Measurements from ENCODE around the gene HSPBP1. TPM values are rescaled to one million over a fixed set of nuclear protein-coding genes. Genes with fewer than 3 reads are reported as not detected.

The HSPBP1 gene
- total RNA-seq, 1 donor from 2014 or later, result 37.8 TPM

DNA sequence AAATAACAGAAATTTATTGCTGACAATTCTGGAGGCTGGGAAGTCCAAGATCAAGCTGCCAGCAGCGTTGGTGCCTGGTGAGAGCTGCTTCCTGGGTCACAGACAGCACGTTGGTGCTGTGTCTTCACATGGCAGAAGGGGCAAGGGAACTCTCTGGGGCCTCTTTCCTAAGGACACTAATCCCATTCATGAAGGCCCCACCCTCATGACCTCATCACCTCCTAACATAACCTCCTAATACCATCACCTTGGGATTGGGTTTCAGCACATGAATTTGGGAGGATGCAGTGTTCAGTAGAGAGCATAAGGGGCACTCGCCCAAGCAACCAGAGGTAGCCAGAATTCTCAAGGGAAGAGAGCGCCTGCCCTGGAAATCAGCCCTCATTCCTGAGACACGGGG is 29.5 kb upstream of the HSPBP1 start:
- Mint-ChIP-seq H3K27me3 (no peaks in the 10 kb centered on the region), H3K36me3 (peaks cover 12% of the 10 kb centered on the region), H3K4me3 (no peak overlapping the region), H3K27ac (no peak overlapping the region), H3K9me3 (no peaks in the 10 kb centered on the region), H3K4me1 (ENCODE audit: unreplicated experiment) (peaks cover 7% of the 10 kb centered on the region)
- TF ChIP-seq, protein P1, sequence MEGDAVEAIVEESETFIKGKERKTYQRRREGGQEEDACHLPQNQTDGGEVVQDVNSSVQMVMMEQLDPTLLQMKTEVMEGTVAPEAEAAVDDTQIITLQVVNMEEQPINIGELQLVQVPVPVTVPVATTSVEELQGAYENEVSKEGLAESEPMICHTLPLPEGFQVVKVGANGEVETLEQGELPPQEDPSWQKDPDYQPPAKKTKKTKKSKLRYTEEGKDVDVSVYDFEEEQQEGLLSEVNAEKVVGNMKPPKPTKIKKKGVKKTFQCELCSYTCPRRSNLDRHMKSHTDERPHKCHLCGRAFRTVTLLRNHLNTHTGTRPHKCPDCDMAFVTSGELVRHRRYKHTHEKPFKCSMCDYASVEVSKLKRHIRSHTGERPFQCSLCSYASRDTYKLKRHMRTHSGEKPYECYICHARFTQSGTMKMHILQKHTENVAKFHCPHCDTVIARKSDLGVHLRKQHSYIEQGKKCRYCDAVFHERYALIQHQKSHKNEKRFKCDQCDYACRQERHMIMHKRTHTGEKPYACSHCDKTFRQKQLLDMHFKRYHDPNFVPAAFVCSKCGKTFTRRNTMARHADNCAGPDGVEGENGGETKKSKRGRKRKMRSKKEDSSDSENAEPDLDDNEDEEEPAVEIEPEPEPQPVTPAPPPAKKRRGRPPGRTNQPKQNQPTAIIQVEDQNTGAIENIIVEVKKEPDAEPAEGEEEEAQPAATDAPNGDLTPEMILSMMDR (conservative IDR thresholded peaks at IDR 0.05), result no peak
- DNase-seq (ENCODE audit: extremely low spot score, unreplicated experiment), result no peak

DNA sequence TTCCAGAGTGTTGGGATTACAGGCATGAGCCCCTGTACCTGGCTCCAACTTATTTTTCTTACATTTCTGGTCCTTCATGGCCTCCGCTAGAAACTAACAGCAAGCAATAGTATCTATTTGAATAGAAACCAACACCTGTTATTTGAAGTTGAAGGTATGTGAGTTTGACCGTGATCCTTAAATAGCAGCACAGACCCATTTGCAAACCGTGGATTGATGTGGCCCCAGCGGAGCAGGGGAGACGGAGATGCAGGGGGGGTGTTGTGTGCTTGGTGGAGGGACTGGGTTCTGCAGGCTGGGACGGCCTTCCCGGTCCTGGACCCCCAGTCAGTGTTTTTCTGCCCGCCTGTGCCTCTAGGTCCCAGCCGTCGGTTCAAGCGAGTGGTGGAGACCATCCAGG is 28.4 kb upstream of the HSPBP1 start:
- H3K36me3 Mint-ChIP-seq, result peaks cover 9% of the 10 kb centered on the region
- H3K4me1 Mint-ChIP-seq (ENCODE audit: unreplicated experiment), result peaks cover 3% of the 10 kb centered on the region
- H3K4me3 Mint-ChIP-seq, result no peak overlapping the region
- H3K27ac Mint-ChIP-seq, result no peak overlapping the region
- no peak for DNase-seq (ENCODE audit: extremely low spot score, unreplicated experiment)
- H3K27me3 Mint-ChIP-seq, result no peaks in the 10 kb centered on the region
- H3K9me3 Mint-ChIP-seq, result no peaks in the 10 kb centered on the region
- TF ChIP-seq, protein P1 (conservative IDR thresholded peaks at IDR 0.05), result no peak

DNA sequence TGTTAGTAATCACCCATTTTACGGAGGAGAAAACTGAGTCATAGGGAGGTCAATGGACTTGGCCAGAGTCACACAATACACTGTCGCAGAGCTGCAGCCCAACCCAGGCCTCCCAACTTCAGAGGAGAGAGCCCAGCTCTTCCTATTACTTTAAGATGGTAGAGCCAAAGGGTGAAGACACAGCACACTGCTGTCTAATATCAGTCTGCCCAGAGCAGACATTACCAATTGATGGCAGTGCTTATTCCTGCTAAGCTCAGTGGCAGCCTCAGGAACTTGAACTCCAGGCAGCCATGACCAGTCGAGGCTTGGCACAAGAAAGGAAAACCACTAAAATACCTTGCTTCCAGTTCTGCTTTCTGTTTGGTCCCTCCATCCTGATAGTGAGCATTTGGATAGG is 26.8 kb upstream of the HSPBP1 start:
- Mint-ChIP-seq H3K27me3 (no peaks in the 10 kb centered on the region), H3K9me3 (no peaks in the 10 kb centered on the region), H3K27ac (no peak overlapping the region), H3K4me3 (no peak overlapping the region), H3K4me1 (ENCODE audit: unreplicated experiment) (peaks cover 3% of the 10 kb centered on the region), H3K36me3 (peaks cover 12% of the 10 kb centered on the region)
- DNase-seq (ENCODE audit: extremely low spot score, unreplicated experiment), result no peak
- TF ChIP-seq, protein P1 (conservative IDR thresholded peaks at IDR 0.05), result no peak

DNA sequence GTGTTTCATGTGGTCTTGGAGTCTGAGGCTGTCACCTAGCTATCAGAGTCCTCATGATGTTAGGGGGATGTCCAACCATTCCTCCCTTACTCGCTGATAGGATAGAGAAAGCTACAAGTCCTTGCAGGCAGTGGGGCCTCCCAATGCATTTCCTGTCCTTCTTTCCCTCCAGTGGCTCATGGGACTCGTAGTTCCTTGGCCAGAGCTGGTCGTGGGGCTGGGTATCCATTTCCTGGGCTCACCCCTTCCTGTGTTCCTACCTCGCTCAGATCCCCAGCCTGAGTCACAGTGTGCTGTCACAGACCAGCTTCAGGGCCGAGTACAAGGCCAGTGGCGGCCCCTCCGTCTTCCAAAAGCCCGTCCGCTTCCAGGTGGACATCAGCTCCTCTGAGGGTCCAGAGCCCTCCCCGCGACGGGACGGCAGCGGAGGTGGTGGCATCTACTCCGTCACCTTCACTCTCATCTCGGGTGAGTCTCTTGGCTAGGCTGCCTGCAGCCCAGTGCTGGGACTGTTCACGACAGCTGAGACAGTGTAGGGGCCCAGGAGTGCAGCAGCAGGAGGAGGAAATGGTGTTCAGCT is 26.2 kb upstream of the HSPBP1 start:
- Mint-ChIP-seq H3K27me3 (no peaks in the 10 kb centered on the region), H3K36me3 (peaks cover 12% of the 10 kb centered on the region), H3K4me3 (no peak overlapping the region), H3K9me3 (no peaks in the 10 kb centered on the region), H3K4me1 (ENCODE audit: unreplicated experiment) (peaks cover 5% of the 10 kb centered on the region), H3K27ac (no peak overlapping the region)
- no peak for DNase-seq (ENCODE audit: extremely low spot score, unreplicated experiment)
- TF ChIP-seq, protein P1 (conservative IDR thresholded peaks at IDR 0.05), result no peak

DNA sequence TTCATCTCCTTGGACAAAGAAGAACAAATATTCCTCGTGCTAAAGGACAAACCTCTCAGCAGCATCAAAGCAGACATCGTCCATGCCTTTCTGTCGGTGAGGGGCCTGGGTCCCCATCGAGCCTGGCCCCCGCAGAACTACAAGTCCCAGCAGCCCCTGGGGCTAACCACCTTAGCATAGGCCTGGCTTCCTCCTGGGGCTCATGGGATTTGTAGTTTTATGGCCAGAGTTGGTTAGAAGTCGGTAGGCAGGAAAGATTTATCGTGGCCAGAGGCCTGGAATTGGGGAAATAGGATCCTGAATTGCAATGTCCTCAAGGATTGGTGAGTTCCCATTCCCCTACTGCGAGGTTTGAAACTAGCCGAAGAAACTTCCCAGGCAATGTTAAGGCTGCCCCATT is 25.6 kb upstream of the HSPBP1 start:
- TF ChIP-seq, protein P1 (conservative IDR thresholded peaks at IDR 0.05), result no peak
- Mint-ChIP-seq H3K4me3 (no peak overlapping the region), H3K27ac (no peak overlapping the region), H3K27me3 (no peaks in the 10 kb centered on the region), H3K9me3 (no peaks in the 10 kb centered on the region), H3K4me1 (ENCODE audit: unreplicated experiment) (peaks cover 5% of the 10 kb centered on the region), H3K36me3 (peaks cover 12% of the 10 kb centered on the region)
- no peak for DNase-seq (ENCODE audit: extremely low spot score, unreplicated experiment)

DNA sequence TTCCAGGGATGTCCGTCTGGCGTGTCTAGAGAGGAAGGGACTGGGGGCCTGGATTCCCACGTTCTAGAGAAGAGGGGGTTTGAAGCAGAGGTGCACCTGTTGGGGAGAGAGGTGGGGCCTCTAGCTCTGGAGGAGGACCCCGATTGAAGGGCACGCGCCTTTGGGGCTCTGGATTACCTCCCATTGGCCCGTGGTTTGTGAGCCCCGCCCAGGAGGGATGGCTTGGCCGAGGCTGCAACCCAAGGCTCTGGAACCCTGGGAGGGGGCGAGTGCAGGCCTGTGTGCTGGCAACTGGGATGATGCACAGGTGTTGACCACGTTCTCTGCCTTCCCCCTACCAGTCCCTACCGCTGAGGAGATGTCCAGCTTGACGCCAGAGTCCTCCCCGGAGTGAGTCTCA is 25.1 kb upstream of the HSPBP1 start:
- Mint-ChIP-seq H3K36me3 (peaks cover 8% of the 10 kb centered on the region), H3K4me1 (ENCODE audit: unreplicated experiment) (peaks cover 5% of the 10 kb centered on the region), H3K4me3 (no peak overlapping the region), H3K9me3 (no peaks in the 10 kb centered on the region), H3K27ac (no peak overlapping the region), H3K27me3 (no peaks in the 10 kb centered on the region)
- TF ChIP-seq, protein P1 (conservative IDR thresholded peaks at IDR 0.05), result no peak
- DNase-seq (ENCODE audit: extremely low spot score, unreplicated experiment), result no peak

Measured in type B pancreatic cell (in vitro differentiated cells).